ENCODE data around the gene PTPN2.

PTPN2 gene

GRCh38 chr18:12855916-12856315, 28.1 kb downstream of the PTPN2 start:
- no peak for DNase-seq (ENCODE audit: extremely low read depth, insufficient read length)
- no peaks in the 10 kb centered on the region for H3K36me3 ChIP-seq (ENCODE audit: control insufficient read depth, insufficient read depth, low read length)
- H3K27me3 ChIP-seq (replicated peaks; ENCODE audit: control insufficient read depth, insufficient read depth, low read length): no peaks in the 10 kb centered on the region
- TF ChIP-seq CTCF (IDR thresholded peaks at IDR 0.05; ENCODE audit: insufficient read depth, low read length, poor library complexity, severe bottlenecking): no peak
- no peak overlapping the region for H3K4me3 ChIP-seq (replicated peaks; ENCODE audit: low read depth, low read length)

DNA sequence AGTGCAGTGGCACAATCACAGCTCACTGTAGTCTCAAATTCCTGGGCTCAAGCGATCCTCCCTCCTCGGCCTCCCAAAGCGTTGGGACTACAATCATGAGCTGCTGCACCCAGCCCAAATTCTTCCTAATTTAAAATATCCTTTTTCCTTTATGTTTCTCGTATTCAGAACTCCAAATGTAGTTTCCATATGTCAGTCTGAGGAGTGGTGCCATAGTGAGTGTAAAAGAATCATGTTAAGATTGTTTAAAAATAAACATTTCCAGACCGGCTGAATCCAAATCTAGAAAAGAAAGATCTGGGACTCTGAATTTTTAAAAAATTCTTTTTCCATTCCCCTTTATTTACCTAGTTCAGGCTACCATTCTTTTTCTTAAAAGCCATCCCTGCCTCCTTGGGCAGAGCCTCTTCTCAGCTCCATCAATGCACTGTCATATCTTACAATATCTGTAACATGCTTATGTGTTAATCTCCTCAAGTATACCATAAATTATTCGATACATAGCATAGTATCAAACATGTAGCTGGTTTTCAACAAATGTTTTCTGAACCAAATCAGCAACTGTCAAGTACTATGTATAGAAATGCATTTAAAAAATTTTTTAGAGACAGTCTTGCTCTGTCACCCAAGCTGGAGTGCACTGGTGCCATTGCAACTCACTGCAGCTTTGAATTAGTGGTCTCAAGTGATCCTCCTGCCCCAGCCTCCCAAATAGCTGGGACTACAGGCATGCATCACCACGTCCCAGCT, 31.3 kb downstream of the PTPN2 start:
- DNase-seq (ENCODE audit: extremely low read depth, insufficient read length): no peak
- no peak overlapping the region for H3K4me3 ChIP-seq (replicated peaks; ENCODE audit: low read depth, low read length)
- H3K36me3 ChIP-seq (ENCODE audit: control insufficient read depth, insufficient read depth, low read length): no peaks in the 10 kb centered on the region; the same call in 1 of the 2 replicates
- no peak for TF ChIP-seq CTCF (IDR thresholded peaks at IDR 0.05; ENCODE audit: insufficient read depth, low read length, poor library complexity, severe bottlenecking)
- H3K27me3 ChIP-seq (replicated peaks; ENCODE audit: control insufficient read depth, insufficient read depth, low read length): no peaks in the 10 kb centered on the region

DNA sequence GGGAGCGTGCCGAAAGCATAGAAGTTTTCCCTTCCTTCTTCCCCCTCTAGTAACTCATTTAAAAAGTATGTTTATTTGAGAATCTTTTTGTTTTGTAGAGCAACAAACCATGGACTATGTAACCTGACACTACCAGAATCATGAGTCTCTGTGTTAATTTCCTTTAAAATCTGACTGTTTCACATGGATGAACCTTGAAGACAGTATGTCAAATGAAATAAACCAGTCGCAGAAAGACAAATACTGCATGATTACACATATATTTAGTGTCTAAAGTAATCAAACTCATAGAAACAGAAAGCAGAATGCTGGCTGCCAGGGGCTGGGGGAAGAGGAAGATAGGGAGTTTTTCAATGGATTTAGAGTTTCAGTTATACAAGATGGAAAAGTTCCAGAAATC, 32.3 kb downstream of the PTPN2 start:
- TF ChIP-seq CTCF (IDR thresholded peaks at IDR 0.05; ENCODE audit: insufficient read depth, low read length, poor library complexity, severe bottlenecking): no peak
- no peaks in the 10 kb centered on the region; the same call in 1 of the 2 replicates for H3K36me3 ChIP-seq (ENCODE audit: control insufficient read depth, insufficient read depth, low read length)
- H3K27me3 ChIP-seq (replicated peaks; ENCODE audit: control insufficient read depth, insufficient read depth, low read length): no peaks in the 10 kb centered on the region
- H3K4me3 ChIP-seq (replicated peaks; ENCODE audit: low read depth, low read length): no peak overlapping the region
- no peak for DNase-seq (ENCODE audit: extremely low read depth, insufficient read length)

DNA sequence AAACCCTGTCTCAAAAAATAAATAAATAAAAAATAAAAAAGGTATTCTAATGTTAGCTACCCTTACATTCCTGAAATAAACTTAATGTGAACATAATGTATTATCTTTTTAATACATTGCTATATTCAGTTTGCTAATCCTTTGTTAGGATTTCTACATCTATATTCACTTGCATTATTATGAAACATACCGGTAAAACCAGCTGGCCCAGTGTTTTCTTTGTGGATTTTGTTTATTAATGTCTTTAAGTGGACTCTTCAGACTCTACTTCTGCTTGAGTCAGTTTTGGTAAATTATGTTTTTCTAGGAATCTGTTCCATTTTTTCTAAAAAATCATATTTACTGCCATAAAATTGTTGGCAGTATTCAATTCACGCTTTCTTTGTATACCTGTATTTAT, 34.5 kb downstream of the PTPN2 start:
- no peak overlapping the region for H3K4me3 ChIP-seq (replicated peaks; ENCODE audit: low read depth, low read length)
- no peak for DNase-seq (ENCODE audit: extremely low read depth, insufficient read length)
- H3K36me3 ChIP-seq (ENCODE audit: control insufficient read depth, insufficient read depth, low read length): no peaks in the 10 kb centered on the region; the same call in 1 of the 2 replicates
- H3K27me3 ChIP-seq (replicated peaks; ENCODE audit: control insufficient read depth, insufficient read depth, low read length): no peaks in the 10 kb centered on the region
- no peak for TF ChIP-seq CTCF (IDR thresholded peaks at IDR 0.05; ENCODE audit: insufficient read depth, low read length, poor library complexity, severe bottlenecking)

DNA sequence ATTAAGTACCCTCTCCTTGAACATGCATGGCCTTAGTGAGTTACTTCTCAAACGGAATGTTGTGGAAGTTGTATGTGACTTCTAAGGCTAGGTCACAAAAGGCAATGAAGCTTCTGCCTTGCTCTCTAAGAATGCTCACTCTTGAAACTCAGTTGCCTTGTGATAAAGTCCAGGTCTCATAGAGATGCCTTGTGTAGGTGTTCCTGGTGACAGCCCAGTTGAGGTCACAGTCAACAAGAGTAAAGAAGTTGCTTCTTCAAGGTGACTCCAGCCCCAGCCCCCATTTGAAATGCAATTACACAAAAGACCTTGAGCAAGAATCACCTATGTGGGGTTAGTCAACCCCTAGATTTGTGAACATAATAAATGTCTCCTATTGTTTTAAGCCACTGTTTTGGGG, 35.6 kb downstream of the PTPN2 start:
- no peak for TF ChIP-seq CTCF (IDR thresholded peaks at IDR 0.05; ENCODE audit: insufficient read depth, low read length, poor library complexity, severe bottlenecking)

More for the DNA sequence above, 35.6 kb downstream of the PTPN2 start:
- Histone ChIP-seq H3K27me3 (replicated peaks; ENCODE audit: control insufficient read depth, insufficient read depth, low read length) (no peaks in the 10 kb centered on the region), H3K4me3 (replicated peaks; ENCODE audit: low read depth, low read length) (no peak overlapping the region), H3K36me3 (ENCODE audit: control insufficient read depth, insufficient read depth, low read length) (no peaks in the 10 kb centered on the region; the same call in 1 of the 2 replicates)
- DNase-seq (ENCODE audit: extremely low read depth, insufficient read length): no peak

All from GM06990 (cell line).